ENCODE data around the gene CALHM3. TPM values are rescaled to one million over a fixed set of nuclear protein-coding genes. Genes with fewer than 3 reads are reported as not detected.

Gene CALHM3
- total and polyA plus RNA-seq, 2 experiments from 2014 or later: 0.14 to 0.19 TPM

DNA sequence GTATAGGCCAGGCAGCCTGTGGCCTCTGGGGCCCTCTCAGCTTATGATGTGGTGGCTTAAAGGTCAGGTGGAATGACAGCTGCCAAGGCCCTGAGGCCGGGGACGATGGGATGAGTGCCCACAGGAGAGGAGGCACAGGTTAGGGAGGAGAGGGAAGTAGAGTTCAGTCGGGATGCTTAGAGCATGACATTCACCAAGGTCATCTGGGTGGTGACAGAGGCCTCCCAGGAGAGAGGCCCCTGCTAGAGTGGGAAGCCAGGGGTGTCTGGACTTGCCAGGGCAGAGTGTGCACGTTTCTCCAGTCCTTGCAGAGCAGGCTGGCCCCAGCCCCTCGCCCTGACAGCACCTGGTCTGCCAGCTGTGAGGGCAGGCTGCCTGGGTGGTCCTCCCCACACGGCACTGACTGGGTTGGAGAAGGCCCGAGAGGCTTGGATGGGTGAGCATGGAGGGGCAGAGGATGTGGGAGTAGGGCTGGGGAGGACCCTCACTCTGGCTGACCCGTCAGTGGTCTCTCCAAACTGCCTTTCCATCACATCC lies 21.8 kb downstream of the CALHM3 start (continued):
- TF ChIP-seq, protein P1, sequence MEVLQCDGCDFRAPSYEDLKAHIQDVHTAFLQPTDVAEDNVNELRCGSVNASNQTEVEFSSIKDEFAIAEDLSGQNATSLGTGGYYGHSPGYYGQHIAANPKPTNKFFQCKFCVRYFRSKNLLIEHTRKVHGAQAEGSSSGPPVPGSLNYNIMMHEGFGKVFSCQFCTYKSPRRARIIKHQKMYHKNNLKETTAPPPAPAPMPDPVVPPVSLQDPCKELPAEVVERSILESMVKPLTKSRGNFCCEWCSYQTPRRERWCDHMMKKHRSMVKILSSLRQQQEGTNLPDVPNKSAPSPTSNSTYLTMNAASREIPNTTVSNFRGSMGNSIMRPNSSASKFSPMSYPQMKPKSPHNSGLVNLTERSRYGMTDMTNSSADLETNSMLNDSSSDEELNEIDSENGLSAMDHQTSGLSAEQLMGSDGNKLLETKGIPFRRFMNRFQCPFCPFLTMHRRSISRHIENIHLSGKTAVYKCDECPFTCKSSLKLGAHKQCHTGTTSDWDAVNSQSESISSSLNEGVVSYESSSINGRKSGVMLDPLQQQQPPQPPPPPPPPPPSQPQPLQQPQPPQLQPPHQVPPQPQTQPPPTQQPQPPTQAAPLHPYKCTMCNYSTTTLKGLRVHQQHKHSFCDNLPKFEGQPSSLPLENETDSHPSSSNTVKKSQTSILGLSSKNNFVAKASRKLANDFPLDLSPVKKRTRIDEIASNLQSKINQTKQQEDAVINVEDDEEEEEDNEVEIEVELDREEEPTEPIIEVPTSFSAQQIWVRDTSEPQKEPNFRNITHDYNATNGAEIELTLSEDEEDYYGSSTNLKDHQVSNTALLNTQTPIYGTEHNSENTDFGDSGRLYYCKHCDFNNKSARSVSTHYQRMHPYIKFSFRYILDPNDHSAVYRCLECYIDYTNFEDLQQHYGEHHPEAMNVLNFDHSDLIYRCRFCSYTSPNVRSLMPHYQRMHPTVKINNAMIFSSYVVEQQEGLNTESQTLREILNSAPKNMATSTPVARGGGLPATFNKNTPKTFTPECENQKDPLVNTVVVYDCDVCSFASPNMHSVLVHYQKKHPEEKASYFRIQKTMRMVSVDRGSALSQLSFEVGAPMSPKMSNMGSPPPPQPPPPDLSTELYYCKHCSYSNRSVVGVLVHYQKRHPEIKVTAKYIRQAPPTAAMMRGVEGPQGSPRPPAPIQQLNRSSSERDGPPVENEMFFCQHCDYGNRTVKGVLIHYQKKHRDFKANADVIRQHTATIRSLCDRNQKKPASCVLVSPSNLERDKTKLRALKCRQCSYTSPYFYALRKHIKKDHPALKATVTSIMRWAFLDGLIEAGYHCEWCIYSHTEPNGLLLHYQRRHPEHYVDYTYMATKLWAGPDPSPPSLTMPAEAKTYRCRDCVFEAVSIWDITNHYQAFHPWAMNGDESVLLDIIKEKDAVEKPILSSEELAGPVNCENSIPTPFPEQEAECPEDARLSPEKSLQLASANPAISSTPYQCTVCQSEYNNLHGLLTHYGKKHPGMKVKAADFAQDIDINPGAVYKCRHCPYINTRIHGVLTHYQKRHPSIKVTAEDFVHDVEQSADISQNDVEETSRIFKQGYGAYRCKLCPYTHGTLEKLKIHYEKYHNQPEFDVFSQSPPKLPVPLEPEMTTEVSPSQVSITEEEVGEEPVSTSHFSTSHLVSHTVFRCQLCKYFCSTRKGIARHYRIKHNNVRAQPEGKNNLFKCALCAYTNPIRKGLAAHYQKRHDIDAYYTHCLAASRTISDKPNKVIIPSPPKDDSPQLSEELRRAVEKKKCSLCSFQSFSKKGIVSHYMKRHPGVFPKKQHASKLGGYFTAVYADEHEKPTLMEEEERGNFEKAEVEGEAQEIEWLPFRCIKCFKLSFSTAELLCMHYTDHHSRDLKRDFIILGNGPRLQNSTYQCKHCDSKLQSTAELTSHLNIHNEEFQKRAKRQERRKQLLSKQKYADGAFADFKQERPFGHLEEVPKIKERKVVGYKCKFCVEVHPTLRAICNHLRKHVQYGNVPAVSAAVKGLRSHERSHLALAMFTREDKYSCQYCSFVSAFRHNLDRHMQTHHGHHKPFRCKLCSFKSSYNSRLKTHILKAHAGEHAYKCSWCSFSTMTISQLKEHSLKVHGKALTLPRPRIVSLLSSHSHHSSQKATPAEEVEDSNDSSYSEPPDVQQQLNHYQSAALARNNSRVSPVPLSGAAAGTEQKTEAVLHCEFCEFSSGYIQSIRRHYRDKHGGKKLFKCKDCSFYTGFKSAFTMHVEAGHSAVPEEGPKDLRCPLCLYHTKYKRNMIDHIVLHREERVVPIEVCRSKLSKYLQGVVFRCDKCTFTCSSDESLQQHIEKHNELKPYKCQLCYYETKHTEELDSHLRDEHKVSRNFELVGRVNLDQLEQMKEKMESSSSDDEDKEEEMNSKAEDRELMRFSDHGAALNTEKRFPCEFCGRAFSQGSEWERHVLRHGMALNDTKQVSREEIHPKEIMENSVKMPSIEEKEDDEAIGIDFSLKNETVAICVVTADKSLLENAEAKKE (CRISPR knock-in tag; IDR thresholded peaks at IDR 0.05): no peak
- TF ChIP-seq, protein P2, sequence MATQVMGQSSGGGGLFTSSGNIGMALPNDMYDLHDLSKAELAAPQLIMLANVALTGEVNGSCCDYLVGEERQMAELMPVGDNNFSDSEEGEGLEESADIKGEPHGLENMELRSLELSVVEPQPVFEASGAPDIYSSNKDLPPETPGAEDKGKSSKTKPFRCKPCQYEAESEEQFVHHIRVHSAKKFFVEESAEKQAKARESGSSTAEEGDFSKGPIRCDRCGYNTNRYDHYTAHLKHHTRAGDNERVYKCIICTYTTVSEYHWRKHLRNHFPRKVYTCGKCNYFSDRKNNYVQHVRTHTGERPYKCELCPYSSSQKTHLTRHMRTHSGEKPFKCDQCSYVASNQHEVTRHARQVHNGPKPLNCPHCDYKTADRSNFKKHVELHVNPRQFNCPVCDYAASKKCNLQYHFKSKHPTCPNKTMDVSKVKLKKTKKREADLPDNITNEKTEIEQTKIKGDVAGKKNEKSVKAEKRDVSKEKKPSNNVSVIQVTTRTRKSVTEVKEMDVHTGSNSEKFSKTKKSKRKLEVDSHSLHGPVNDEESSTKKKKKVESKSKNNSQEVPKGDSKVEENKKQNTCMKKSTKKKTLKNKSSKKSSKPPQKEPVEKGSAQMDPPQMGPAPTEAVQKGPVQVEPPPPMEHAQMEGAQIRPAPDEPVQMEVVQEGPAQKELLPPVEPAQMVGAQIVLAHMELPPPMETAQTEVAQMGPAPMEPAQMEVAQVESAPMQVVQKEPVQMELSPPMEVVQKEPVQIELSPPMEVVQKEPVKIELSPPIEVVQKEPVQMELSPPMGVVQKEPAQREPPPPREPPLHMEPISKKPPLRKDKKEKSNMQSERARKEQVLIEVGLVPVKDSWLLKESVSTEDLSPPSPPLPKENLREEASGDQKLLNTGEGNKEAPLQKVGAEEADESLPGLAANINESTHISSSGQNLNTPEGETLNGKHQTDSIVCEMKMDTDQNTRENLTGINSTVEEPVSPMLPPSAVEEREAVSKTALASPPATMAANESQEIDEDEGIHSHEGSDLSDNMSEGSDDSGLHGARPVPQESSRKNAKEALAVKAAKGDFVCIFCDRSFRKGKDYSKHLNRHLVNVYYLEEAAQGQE (IDR thresholded peaks at IDR 0.05; ENCODE audit: unreplicated experiment): no peak
- no peak for TF ChIP-seq NANOG (IDR thresholded peaks at IDR 0.05; ENCODE audit: borderline replicate concordance)

DNA sequence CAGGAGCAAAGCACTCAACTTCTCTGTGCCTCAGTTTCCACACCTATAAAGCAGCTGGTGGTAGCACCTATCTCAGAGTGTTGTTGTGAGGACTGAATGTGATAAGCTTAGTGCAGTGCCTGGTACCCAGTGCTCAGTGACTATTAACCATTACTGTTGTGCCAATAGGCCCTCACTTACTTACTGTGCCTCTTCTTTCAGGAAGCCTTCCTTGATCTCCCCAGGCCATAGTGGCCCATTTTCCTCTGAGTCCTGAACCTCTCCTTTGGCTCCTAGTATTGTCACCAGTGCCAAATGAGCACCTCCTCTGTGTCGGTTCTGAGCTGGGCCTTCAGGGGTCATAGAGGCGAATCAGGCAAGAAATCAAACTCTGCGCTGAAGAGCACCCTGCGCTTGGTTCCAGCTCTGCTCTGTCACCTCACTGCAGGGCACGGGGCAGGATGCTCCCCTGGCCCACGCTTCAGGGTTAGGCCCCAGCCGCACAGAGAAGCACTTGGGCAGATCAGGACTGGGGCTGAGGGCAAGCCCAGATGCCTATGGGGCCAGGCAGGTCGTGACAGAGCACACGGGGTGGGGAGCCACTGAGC lies 22.9 kb downstream of the CALHM3 start:
- no peaks in the 10 kb centered on the region for H4K20me1 ChIP-seq (replicated peaks; ENCODE audit: insufficient read depth)
- Mint-ChIP-seq H3K27me3 (ENCODE audit: insufficient read depth, low read depth, poor library complexity) (peaks cover 27% of the 10 kb centered on the region), H3K9me3 (no peaks in the 10 kb centered on the region; the same call in 2 of the 3 replicates), H3K4me3 (no peak overlapping the region), H3K36me3 (ENCODE audit: low read depth) (no peaks in the 10 kb centered on the region; the same call in 2 of the 3 replicates), H3K27ac (no peak overlapping the region), H3K4me1 (peaks cover 9% of the 10 kb centered on the region)
- no peaks in the 10 kb centered on the region for H3F3A ChIP-seq (replicated peaks; ENCODE audit: low read depth)
- no peaks in the 10 kb centered on the region for H3K36me3 ChIP-seq (ENCODE audit: insufficient read depth)
- no peak overlapping the region for H2AFZ ChIP-seq
- no peaks in the 10 kb centered on the region for H3K79me2 ChIP-seq (replicated peaks; ENCODE audit: insufficient read depth)
- no peak overlapping the region for H3K4me2 ChIP-seq
- H3K27me3 ChIP-seq (ENCODE audit: insufficient read depth): no peaks in the 10 kb centered on the region
- H3K9me2 ChIP-seq (ENCODE audit: insufficient read depth): no peaks in the 10 kb centered on the region
- no peak for DNase-seq (ENCODE audit: low spot score)
- H3K4me1 ChIP-seq (ENCODE audit: insufficient read depth): no peaks in the 10 kb centered on the region; the same call in 1 of the 2 replicates
- H3K4me3 ChIP-seq: no peak overlapping the region
- ATAC-seq: no peak
- H3K27ac ChIP-seq (ENCODE audit: low read depth): no peak overlapping the region
- TF ChIP-seq, protein P1 (CRISPR knock-in tag; IDR thresholded peaks at IDR 0.05): no peak
- TF ChIP-seq STAT1 (IDR thresholded peaks at IDR 0.05; ENCODE audit: unreplicated experiment): no peak

Measured in GM23338 (cell line).